Esophagus (tissue), 2 donors: ENCODE results near the gene CPOX. TPM values are rescaled to one million over a fixed set of nuclear protein-coding genes. Genes with fewer than 3 reads are reported as not detected.

ENCODE experiments used
- H3K27ac ChIP-seq, 2 donors: one replicate each; pipeline ENCODE4 v1.5.1; 2013; ENCODE audit warnings: low read depth in 2 of 2, mild to moderate bottlenecking in 2 of 2, inconsistent platforms in 1 of 2, low read length in 1 of 2, moderate library complexity in 1 of 2
- H3K27me3 ChIP-seq, 2 donors: one replicate each; pipeline ENCODE4 v1.6.1; 2013; ENCODE audit warnings: low read length in 2 of 2, control low read depth in 1 of 2, mild to moderate bottlenecking in 1 of 2; ENCODE audit not compliant: insufficient read depth in 2 of 2, control insufficient read depth in 1 of 2
- H3K36me3 ChIP-seq, 2 donors: one replicate each; pipeline ENCODE4 v1.6.1; 2013; ENCODE audit warnings: low read length in 1 of 2; ENCODE audit not compliant: control insufficient read depth in 2 of 2, insufficient read depth in 2 of 2
- H3K4me1 ChIP-seq, 2 donors: one replicate each; pipeline ENCODE4 v1.6.1; 2013; ENCODE audit warnings: low read length in 1 of 2; ENCODE audit not compliant: control insufficient read depth in 2 of 2, insufficient read depth in 2 of 2
- H3K4me3 ChIP-seq, 2 donors: one replicate each; pipeline ENCODE4 v1.5.1; 2013; ENCODE audit warnings: low read length in 2 of 2, mild to moderate bottlenecking in 2 of 2, low read depth in 1 of 2, moderate library complexity in 1 of 2
- H3K9me3 ChIP-seq, 2 donors: one replicate each; pipeline ENCODE4 v1.6.1; 2013; ENCODE audit warnings: mild to moderate bottlenecking in 2 of 2, low read depth in 1 of 2, low read length in 1 of 2, moderate library complexity in 1 of 2; ENCODE audit not compliant: control insufficient read depth in 2 of 2, insufficient read depth in 1 of 2
- WGBS, 2 donors: extraction: QIAGEN DNeasy Blood & Tissue Kit; methylation state at CpG; one replicate each; pipeline ENCODE4 v1.1.7; 2013; 5-methylcytosine and 5-hydroxymethylcytosine counted together
- polyA plus RNA-seq, 2 donors: library from polyadenylated mRNA; stranded (reverse); fragments of 200-250 nt; gene quantifications; one replicate each; pipeline ENCODE4 v1.2.3, GENCODE V29; 2013
- donor health status: healthy with polysubstance abuse.
- donor health status: Bipolar disorder and iron deficiency.

The CPOX gene
- polyA plus RNA-seq, 2 donors, result 9.6 to 17.4 TPM

- Histone ChIP-seq H3K4me1 (no peaks in the 10 kb centered on the region), H3K4me3 (no peak overlapping the region), H3K9me3 (no peaks in the 10 kb centered on the region), H3K36me3 (no peaks in the 10 kb centered on the region), H3K27ac (no peak overlapping the region), H3K27me3 (no peaks in the 10 kb centered on the region)
- WGBS, 2 donors, result 85 to 86% methylated on average over 4 of the region's 4 CpGs
Measured at GRCh38 chr3:98613616-98614015, 20.2 kb upstream of the CPOX start.

GRCh38 chr3:98612996-98613517 lies 19.6 kb upstream of the CPOX start:
- H3K4me3 ChIP-seq, result no peak overlapping the region

GRCh38 chr3:98612587-98612986 lies 19.2 kb upstream of the CPOX start:
- 68 to 71% methylated on average over 5 of the region's 5 CpGs for WGBS, 2 donors
- Histone ChIP-seq H3K36me3 (no peaks in the 10 kb centered on the region), H3K9me3 (no peaks in the 10 kb centered on the region), H3K27me3 (no peaks in the 10 kb centered on the region), H3K4me3 (no peak overlapping the region), H3K4me1 (no peaks in the 10 kb centered on the region), H3K27ac (no peak overlapping the region)

More at GRCh38 chr3:98612996-98613517, 19.6 kb upstream of the CPOX start:
- Histone ChIP-seq H3K9me3 (no peaks in the 10 kb centered on the region), H3K36me3 (no peaks in the 10 kb centered on the region), H3K27me3 (no peaks in the 10 kb centered on the region), H3K4me1 (no peaks in the 10 kb centered on the region), H3K27ac (no peak overlapping the region)
- 88 to 93% methylated on average over 6 of the region's 6 CpGs for WGBS, 2 donors

- H3K27ac ChIP-seq, result no peak overlapping the region
- H3K4me1 ChIP-seq, result no peaks in the 10 kb centered on the region
- H3K36me3 ChIP-seq, result no peaks in the 10 kb centered on the region
- H3K4me3 ChIP-seq, result no peak overlapping the region
- no peaks in the 10 kb centered on the region for H3K9me3 ChIP-seq
- H3K27me3 ChIP-seq, result no peaks in the 10 kb centered on the region
- 65 to 98% methylated on average over 2 of the region's 2 CpGs for WGBS, 2 donors
Measured at GRCh38 chr3:98608029-98608428, 14.6 kb upstream of the CPOX start.

- no peak overlapping the region for H3K27ac ChIP-seq
- no peaks in the 10 kb centered on the region for H3K4me1 ChIP-seq
- no peaks in the 10 kb centered on the region for H3K9me3 ChIP-seq
- H3K36me3 ChIP-seq, result no peaks in the 10 kb centered on the region
- no peaks in the 10 kb centered on the region for H3K27me3 ChIP-seq
- H3K4me3 ChIP-seq, result no peak overlapping the region
Measured at GRCh38 chr3:98603580-98603979, 10.2 kb upstream of the CPOX start.

- H3K27me3 ChIP-seq, result no peaks in the 10 kb centered on the region
- H3K27ac ChIP-seq, result no peak overlapping the region
- no peaks in the 10 kb centered on the region for H3K4me1 ChIP-seq
- H3K4me3 ChIP-seq, result no peak overlapping the region
- WGBS, 2 donors, result 3 to 7% methylated on average over 4 of the region's 4 CpGs
- no peaks in the 10 kb centered on the region for H3K9me3 ChIP-seq
- H3K36me3 ChIP-seq, result no peaks in the 10 kb centered on the region
Measured at GRCh38 chr3:98602078-98602678, 8.8 kb upstream of the CPOX start.

GRCh38 chr3:98601180-98601579 lies 7.8 kb upstream of the CPOX start:
- no peak overlapping the region for H3K27ac ChIP-seq
- H3K4me1 ChIP-seq, result no peaks in the 10 kb centered on the region
- no peaks in the 10 kb centered on the region for H3K36me3 ChIP-seq
- H3K4me3 ChIP-seq, result no peak overlapping the region
- no peaks in the 10 kb centered on the region for H3K9me3 ChIP-seq
- WGBS, 2 donors, result 74 to 78% methylated on average over 2 of the region's 2 CpGs
- H3K27me3 ChIP-seq, result no peaks in the 10 kb centered on the region

GRCh38 chr3:98600412-98601095 lies 7.1 kb upstream of the CPOX start:
- Histone ChIP-seq H3K9me3 (no peaks in the 10 kb centered on the region), H3K27ac (no peak overlapping the region), H3K4me1 (no peaks in the 10 kb centered on the region), H3K36me3 (no peaks in the 10 kb centered on the region), H3K27me3 (no peaks in the 10 kb centered on the region), H3K4me3 (no peak overlapping the region)
- 78 to 80% methylated on average over 4 of the region's 4 CpGs for WGBS, 2 donors

- H3K9me3 ChIP-seq, result no peaks in the 10 kb centered on the region
- H3K36me3 ChIP-seq, result no peaks in the 10 kb centered on the region
- no peaks in the 10 kb centered on the region for H3K4me1 ChIP-seq
- H3K27ac ChIP-seq, result no peak overlapping the region
- no peaks in the 10 kb centered on the region for H3K27me3 ChIP-seq
- 66 to 69% methylated on average over 5 of the region's 5 CpGs for WGBS, 2 donors
- H3K4me3 ChIP-seq, result no peak overlapping the region
Measured at GRCh38 chr3:98599647-98600411, 6.4 kb upstream of the CPOX start.
